Mammary epithelial cell (primary cell): ENCODE results near the gene TRIO.

Experiments
- EZH2 ChIP-seq: IDR thresholded peaks from 2 replicates; pipeline ENCODE4 v1.6.1; 2012; ENCODE audit warnings: low read length, inconsistent platforms, borderline replicate concordance
- TF ChIP-seq, protein P1 (sequence below), 2 donors: IDR thresholded peaks in 1 of 2; conservative IDR thresholded peaks in 1 of 2; 2 replicates each; pipeline ENCODE4 v1.5.1; 2011 to 2012; ENCODE audit warnings: inconsistent platforms in 2 of 2, low read length in 2 of 2, mild to moderate bottlenecking in 2 of 2, control low read depth in 1 of 2, low read depth in 1 of 2; ENCODE audit not compliant: insufficient read depth in 1 of 2; ENCODE audit errors: extremely low read depth in 1 of 2

DNA sequence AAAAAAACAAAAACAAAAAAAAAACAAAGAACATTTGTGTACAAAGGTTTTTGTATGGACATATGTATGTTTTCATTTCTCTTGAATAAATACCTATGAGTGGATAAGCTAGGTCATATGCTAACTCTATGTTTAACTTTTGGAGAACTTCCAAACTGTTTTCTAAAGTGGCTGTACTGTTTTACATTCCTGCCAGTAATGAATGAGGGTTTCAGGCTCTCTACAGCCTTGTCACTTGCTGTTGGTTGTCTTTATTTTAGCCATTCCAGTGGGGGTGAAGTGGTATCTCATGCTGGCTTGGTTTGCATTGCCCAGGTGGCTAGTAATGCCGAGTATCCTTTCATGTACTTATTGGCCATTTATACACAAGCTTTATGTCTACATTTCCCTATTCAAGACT, 9.1 kb upstream of the TRIO start:
- TF ChIP-seq, protein P1, sequence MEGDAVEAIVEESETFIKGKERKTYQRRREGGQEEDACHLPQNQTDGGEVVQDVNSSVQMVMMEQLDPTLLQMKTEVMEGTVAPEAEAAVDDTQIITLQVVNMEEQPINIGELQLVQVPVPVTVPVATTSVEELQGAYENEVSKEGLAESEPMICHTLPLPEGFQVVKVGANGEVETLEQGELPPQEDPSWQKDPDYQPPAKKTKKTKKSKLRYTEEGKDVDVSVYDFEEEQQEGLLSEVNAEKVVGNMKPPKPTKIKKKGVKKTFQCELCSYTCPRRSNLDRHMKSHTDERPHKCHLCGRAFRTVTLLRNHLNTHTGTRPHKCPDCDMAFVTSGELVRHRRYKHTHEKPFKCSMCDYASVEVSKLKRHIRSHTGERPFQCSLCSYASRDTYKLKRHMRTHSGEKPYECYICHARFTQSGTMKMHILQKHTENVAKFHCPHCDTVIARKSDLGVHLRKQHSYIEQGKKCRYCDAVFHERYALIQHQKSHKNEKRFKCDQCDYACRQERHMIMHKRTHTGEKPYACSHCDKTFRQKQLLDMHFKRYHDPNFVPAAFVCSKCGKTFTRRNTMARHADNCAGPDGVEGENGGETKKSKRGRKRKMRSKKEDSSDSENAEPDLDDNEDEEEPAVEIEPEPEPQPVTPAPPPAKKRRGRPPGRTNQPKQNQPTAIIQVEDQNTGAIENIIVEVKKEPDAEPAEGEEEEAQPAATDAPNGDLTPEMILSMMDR (conservative IDR thresholded peaks at IDR 0.05 in 1 of 2, IDR thresholded peaks at IDR 0.05 in 1 of 2; ENCODE audit: extremely low read depth in 1 of 2, insufficient read depth in 1 of 2, low read depth in 1 of 2, low read length in 2 of 2): no peak
- TF ChIP-seq EZH2: no peak
